GM18870 (cell line): Measurements from ENCODE around the gene BCL11B.
"Not testable (repeated sequence)": the region's sequence is repeated elsewhere in the genome, so short reads cannot be mapped to it uniquely, and the experiment has no call there.

Experiments
- ATAC-seq: cut with Tn5 transposase; IDR thresholded peaks from one replicate; pipeline ENCODE4 v1.9.1; 2021; ENCODE audit warnings: moderate library complexity; ENCODE audit not compliant: unreplicated experiment

The BCL11B gene

GRCh38 chr14:99242238-99242637 lies 29.8 kb downstream of the BCL11B start:
- no peak for ATAC-seq

DNA sequence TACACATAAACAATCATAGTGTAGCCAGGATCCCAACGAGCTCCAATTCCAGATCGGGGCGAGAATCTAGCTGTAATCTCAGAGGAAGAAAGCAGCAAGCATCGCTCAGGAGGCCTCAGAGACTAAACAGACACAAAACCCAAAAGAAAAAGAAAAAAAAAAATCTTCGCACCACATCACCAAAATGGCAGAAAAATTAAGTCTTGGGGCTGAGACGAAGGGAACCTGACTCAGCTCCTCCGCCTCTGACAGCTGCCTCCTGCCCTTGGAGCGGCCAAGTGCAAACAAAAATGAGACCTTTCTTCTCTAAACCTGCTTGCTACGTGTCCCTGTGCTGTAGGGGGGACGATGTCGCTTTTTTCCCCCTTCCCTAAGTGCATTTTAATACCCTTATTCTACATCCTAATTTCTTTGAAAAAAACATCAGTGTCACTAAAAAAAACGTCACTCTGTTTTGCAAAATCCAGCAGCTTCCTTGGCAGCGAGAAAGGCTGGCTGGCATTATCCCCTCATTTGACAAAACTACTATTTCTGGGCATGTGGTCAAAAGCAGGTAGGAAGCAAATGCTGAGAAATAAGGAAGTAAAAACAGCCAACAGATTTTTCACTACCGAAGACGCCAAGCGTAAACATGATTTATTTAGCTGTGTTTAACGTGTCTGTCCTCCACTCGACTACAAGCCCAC lies 30.5 kb downstream of the BCL11B start:
- no peak for ATAC-seq

GRCh38 chr14:99240627-99241324 lies 31.2 kb downstream of the BCL11B start:
- ATAC-seq = no peak

DNA sequence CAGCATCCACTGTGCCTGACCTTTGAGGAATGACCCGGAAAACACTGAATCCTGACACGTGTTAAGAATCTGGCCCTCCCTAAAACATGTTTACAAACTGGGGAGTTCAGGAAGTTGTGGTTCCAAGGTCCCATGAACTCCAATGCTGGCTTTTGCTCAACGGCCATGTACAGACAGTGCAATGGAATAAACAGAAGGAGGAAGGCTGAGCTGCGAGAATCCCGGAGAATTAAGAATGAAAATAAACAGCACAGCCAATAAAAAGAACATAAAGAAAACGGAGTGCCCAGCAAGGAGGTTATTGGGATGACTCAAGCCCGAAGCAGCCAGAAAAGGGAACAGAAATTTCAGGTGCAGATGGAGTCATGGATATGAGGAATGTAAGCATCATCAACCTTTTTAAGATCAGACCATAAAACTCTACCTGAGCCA lies 32.3 kb downstream of the BCL11B start:
- no peak for ATAC-seq

DNA sequence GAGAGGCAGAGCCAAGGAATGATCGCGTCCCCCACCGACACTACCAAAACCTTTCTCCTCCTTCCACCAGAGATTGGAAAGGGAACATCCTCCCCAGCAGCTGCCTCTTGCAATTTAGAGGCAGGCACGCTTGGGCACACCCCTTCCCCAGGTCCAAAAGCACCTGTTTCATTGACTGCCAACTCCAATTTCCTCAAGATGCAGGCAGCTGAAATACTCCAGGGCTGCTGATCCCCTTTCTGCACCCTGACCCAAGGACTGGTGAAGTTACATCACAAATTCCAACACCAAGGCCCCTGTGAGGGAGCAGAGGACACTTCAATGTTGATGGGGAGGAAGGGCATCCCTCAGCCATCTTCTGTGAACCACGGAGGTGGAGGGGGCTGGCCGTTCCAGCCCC lies 33.8 kb downstream of the BCL11B start:
- no peak for ATAC-seq

- ATAC-seq = no peak
These were observed 34.7 kb downstream of the BCL11B start for GRCh38 chr14:99237288-99237687.

GRCh38 chr14:99236386-99237138 lies 35.4 kb downstream of the BCL11B start:
- ATAC-seq = no peak

GRCh38 chr14:99235582-99236320 lies 36.2 kb downstream of the BCL11B start:
- ATAC-seq = no peak

GRCh38 chr14:99234961-99235571 lies 36.9 kb downstream of the BCL11B start:
- no peak for ATAC-seq

DNA sequence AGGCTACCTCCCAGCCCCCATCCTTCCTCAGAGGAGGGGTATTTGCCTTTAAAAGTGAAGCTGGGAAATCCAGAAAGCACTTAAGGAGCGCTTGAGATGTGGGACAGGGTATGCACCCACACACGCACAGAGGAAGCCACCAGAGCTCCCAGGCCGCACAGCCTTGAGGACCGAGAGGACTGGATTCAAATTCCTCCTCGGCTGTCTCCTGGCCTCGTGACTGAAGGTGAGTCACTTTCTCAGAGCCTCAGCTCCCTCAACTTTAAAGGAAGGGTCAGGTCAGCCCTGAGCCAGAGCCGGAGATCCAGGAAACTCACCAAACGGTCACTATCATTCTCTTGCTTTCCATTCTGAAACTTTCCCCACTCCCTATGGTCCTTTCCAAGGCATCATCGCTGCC lies 37.6 kb downstream of the BCL11B start:
- ATAC-seq = no peak

DNA sequence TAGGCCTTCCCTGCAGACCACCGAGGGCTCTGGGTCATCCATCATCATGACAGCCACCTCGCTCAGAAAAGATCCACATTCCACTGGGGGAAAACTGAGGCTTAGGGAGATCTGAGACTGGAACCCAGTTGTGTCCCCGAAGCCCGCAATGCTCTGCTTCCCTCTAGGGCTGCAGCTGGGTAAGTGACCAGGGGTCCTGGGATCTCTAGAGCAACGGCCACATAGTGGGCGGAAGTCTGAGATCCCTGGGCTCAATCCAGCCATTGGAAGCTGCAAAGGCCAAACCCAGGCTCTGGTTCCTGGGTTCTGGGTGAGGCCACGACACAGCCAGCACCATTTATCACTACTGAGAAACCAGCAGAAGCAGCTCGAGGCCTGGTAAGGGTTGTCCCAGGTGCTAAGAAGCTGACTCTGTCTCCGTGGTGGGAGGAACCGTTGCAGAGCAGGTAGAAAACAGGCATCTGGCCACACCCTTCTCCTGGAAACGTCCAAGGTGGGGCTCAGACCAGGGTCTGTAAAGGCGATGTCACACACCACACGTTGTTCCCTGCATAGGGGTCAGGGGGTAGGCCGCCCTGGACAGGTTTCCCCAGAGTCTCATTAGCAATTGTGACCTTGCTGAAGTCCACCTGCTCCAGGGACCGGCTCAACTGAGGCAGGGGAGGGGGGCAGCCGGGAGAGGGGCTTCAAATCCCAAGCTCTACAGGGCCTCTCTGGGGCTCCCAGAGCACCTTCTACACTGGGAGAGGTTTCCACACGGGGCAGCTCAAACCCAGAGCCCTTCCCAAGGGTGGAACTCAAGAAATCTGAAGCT lies 38.6 kb downstream of the BCL11B start:
- no peak for ATAC-seq

DNA sequence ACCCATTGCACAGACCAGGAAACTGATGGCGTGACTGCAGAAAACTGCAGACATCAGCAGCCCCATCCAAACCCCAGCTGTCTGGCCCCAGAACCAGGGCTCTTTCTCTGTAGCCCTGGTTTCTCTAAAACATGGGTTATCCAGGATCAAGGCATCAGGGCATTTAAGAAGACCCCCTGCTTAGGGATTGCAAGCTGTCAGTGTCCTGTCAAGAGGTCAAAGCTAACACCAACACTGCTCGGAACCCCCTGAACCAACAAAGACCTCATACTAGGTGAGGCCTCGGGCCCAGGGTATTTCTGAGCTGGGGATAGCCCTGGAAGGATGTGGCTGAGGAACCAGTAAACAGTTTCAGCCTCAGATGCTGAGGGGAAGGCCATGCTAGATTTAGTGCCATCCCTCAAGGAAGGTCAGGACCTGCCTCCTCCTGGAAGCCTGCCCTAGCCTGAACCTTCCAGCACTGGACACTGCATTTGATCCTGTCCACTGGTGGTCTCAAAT lies 39.2 kb downstream of the BCL11B start:
- ATAC-seq = no peak

DNA sequence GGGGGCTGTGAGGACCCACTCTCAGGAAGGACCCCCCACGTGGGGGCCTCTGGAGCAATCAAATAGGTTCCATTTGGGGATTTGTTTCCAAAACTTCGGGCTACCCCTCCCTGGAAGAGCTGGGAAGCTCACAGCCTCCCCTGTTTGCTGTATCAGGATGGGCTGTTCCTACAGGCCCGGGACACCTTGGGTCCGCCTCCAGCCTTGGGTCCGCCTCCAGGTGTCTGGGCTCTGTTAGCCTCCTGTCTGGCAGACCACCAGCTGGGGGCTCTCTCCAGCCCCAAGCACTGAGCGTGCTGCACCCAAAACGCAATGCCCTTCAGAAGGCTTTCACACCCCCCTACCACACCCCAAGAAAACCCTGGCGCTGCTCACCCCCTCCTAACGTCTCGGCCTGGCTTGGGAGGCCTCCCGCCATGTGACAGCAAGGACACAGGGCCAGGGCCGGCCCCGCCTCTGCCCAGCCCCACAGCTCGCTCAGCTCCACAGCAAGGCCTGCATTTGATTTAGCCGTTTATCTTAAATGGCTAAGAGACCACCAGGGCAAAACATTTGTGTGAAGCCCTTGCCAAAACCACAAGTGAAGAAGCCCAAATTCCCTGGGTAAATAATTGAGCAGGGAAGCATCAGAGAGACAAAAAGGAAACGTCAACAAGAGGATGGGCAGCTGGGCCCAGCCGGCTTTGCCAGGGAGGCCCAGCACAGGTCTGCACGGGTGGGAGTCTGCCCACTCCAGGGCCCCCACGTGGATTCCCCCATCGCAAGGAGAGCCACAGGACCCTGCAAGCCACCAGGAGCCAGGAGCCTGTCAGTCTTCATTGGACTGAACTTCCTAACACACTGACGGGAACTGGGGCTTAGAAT lies 39.9 kb downstream of the BCL11B start:
- no peak for ATAC-seq

DNA sequence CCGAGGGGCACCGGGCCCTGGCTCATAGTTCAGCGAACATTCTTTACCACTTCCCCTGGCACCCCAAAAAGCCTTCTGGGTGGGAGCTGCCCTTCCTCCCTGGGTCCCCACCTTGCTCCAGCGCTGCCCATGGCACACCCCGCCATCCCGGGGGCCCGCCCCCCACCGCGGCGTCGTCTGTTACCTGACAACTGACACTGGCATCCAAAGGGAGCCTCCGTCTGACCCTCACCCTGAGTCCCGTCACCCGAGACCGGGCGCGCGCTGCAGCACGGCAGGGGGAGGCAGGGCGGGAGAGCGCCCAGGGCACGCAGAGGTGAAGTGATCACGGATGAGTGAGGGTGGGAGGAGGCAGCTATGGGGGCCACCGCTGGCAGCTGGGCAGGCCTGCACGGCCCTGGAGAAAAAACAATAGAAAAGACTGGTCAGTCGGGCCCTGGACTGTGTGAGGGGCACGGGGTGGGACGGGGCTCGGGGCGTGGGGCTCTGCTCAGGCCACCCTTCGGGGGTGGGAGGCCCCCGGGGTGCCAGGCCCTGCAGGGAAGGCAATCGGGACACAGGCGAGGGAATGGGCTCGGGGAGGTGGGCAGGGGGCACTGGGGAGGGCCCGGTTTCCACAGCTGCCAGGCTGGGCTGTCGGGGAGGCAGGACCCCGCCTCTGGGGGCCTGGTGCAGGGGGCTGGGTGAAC lies 40.7 kb downstream of the BCL11B start:
- ATAC-seq = no peak

DNA sequence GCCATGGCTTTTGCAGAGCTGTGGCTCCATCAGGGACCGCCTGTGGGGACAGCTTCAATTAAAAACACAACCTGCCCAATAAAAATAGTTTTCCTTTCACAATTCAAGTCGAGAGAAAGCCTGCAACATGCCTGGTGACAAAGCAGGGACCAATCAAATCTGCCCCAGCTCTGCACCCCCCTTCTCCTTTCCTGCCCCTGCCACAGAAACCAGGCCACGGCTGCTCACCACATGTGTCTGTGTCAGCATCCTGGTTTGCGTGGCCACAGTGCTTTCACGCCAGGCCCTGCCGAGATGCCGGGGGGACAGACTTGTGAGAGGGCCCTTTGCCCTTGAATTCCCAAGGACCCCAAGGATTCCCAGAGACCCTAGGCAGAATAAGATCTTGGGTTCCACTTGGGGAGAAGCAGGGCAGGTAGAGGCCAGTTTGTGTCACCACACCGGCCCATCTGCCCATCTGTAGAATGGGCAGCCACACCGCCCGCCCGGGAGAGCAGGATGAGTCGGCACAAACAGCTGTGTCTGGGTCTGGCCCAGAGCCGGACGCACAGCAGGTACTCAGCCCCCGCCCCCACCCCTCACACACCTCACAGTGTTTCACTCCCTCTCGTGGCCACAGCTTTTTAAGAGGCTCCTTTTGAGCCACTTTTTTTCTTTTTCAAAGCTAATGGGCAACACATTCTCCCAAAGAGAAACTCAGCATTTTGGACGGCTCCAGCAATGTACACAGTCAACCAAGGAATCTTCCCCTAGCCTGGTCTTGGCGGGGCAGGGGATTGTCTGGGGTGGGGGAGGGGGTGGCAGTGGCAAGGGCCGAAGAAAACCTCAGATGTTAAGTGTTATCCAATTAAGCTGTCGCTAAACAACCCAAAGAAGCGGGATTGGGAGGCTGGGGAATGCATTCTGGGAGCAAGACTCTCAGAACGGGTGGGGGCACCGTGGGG lies 41.5 kb downstream of the BCL11B start:
- ATAC-seq = no peak

DNA sequence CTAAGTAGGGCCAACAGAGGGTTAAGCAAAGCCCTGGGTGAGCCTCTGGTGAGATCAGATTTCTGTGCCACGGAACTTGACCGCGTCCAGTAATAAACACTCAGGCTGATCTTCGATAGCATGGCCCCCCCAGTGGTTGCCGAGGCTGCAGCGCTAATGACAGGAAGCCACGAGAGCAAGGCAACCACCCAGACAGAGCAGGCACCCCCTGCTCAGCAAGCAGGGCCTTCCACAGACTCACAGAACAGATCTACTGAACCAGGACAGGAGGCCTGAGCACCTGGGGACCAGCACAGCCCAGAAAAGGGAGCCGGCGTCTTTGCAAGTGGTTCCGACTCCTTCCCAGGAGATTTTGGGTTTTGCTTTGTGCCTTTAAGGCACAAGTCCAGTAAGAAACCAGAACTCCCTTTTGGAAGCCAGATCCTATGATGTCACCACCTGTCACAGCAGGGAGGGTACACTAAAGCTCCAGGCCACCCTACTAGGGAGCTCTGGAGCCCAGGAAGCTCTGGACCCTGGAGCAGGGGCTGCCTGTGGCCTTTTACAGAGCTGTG lies 42.3 kb downstream of the BCL11B start:
- ATAC-seq = no peak

- ATAC-seq = not testable (repeated sequence)
These were observed 43.2 kb downstream of the BCL11B start for GRCh38 chr14:99228760-99229159.
